Breast epithelium (tissue), 4 donors: Measurements from ENCODE around the gene SPEM2. TPM values are rescaled to one million over a fixed set of nuclear protein-coding genes. Genes with fewer than 3 reads are reported as not detected.

ENCODE experiments used
- DNase-seq, 2 donors: peaks; one replicate each; pipeline ENCODE4 v3.0.0-alpha.2; 2019; ENCODE audit warnings: low spot score in 2 of 2
- H3K27ac ChIP-seq, 2 donors: fragments of 200-600 bp; sonication (generic) in 1 of 2; one replicate each; pipeline ENCODE4 v1.5.1; 2016 to 2019; ENCODE audit warnings: mild to moderate bottlenecking in 1 of 2
- H3K27me3 ChIP-seq, 2 donors: fragments of 200-600 bp; sonication (generic) in 1 of 2; one replicate each; pipeline versions ENCODE4 v1.5.1 to v1.6.0; 2017 to 2019; ENCODE audit warnings: control low read depth in 1 of 2, mild to moderate bottlenecking in 1 of 2
- H3K36me3 ChIP-seq: fragments of 200-600 bp; one replicate; pipeline ENCODE4 v1.5.1; 2019
- H3K4me1 ChIP-seq, 2 donors: fragments of 200-600 bp; sonication (generic); one replicate each; pipeline ENCODE4 v1.5.1; 2016 to 2019; ENCODE audit warnings: control low read depth in 1 of 2
- H3K4me3 ChIP-seq, 3 donors: fragments of 200-600 bp; sonication (generic); 1 replicate in 2 of 3; 2 replicates in 1 of 3; pipeline ENCODE4 v1.5.1; 2016 to 2019; ENCODE audit warnings: mild to moderate bottlenecking in 3 of 3, moderate library complexity in 2 of 3
- H3K9me3 ChIP-seq, 2 donors: fragments of 200-600 bp; sonication (generic) in 1 of 2; one replicate each; pipeline ENCODE4 v1.5.1; 2016 to 2019; ENCODE audit warnings: control low read depth in 1 of 2
- POLR2A ChIP-seq: fragments of 450-650 bp; IDR thresholded peaks from one replicate; pipeline ENCODE4 v1.6.1; 2016; ENCODE audit warnings: antibody characterized with exemption, mild to moderate bottlenecking, moderate library complexity
- POLR2AphosphoS5 ChIP-seq, 3 donors: sonication (generic); formaldehyde crosslinking; IDR thresholded peaks; one replicate each; pipeline ENCODE4 v1.6.1; 2017; ENCODE audit warnings: antibody characterized with exemption in 3 of 3
- intact Hi-C: fragments of 100-400 bp; cut with DNase I; formaldehyde crosslinking; loops from one replicate; pipeline ENCODE4 v1.15.1; 2023; ENCODE audit warnings: low total_unique reads
- total RNA-seq, 3 donors: library from RNA; depleted of rRNA; stranded (reverse); fragments of >200 nt; gene quantifications; one replicate each; pipeline ENCODE4 v1.1.0, GENCODE V29; 2016
- TF ChIP-seq, protein P1 (sequence below), 3 donors: fragments of 450-650 bp; IDR thresholded peaks; one replicate each; pipeline ENCODE4 v1.5.1; 2016 to 2017; ENCODE audit warnings: antibody characterized with exemption in 3 of 3, mild to moderate bottlenecking in 3 of 3, moderate library complexity in 3 of 3

The SPEM2 gene
- not detected for total RNA-seq

- TF ChIP-seq POLR2A (no peak), POLR2AphosphoS5 (IDR thresholded peaks at IDR 0.05) (no peak)
- TF ChIP-seq, protein P1, sequence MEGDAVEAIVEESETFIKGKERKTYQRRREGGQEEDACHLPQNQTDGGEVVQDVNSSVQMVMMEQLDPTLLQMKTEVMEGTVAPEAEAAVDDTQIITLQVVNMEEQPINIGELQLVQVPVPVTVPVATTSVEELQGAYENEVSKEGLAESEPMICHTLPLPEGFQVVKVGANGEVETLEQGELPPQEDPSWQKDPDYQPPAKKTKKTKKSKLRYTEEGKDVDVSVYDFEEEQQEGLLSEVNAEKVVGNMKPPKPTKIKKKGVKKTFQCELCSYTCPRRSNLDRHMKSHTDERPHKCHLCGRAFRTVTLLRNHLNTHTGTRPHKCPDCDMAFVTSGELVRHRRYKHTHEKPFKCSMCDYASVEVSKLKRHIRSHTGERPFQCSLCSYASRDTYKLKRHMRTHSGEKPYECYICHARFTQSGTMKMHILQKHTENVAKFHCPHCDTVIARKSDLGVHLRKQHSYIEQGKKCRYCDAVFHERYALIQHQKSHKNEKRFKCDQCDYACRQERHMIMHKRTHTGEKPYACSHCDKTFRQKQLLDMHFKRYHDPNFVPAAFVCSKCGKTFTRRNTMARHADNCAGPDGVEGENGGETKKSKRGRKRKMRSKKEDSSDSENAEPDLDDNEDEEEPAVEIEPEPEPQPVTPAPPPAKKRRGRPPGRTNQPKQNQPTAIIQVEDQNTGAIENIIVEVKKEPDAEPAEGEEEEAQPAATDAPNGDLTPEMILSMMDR (IDR thresholded peaks at IDR 0.05), result no peak
- H3K27ac ChIP-seq, result no peak within 1 kb of the TSS
- H3K4me1 ChIP-seq, result no peaks in the 10 kb centered on the region
- intact Hi-C loops, result no loop called here
- H3K9me3 ChIP-seq, result no peaks in the 10 kb centered on the region
- H3K27me3 ChIP-seq, result no peaks in the 10 kb centered on the region
- no peaks in the 10 kb centered on the region for H3K36me3 ChIP-seq
- H3K4me3 ChIP-seq, result no peak within 1 kb of the TSS
- no peak for DNase-seq
Measured at GRCh38 chr17:7425316-7425715, at the start of gene SPEM2. Gene SPEM2, plus strand, starts transcription at chr17:7425616. Its CDS starts 73 bp downstream, at chr17:7425689.

- no peaks in the 10 kb centered on the region for H3K9me3 ChIP-seq
- TF ChIP-seq, protein P1 (IDR thresholded peaks at IDR 0.05), result no peak
- TF ChIP-seq POLR2AphosphoS5 (IDR thresholded peaks at IDR 0.05) (no peak), POLR2A (no peak)
- no peak overlapping the region for H3K27ac ChIP-seq
- peaks cover 0 to 4% of the 10 kb centered on the region in 2 donors for H3K4me1 ChIP-seq
- H3K4me3 ChIP-seq, result no peak overlapping the region
- no peak for DNase-seq
- intact Hi-C loops, result no loop called here
- H3K27me3 ChIP-seq, result no peaks in the 10 kb centered on the region
- H3K36me3 ChIP-seq, result no peaks in the 10 kb centered on the region
Measured at GRCh38 chr17:7379134-7379533, 46.3 kb upstream of the SPEM2 start.

DNA sequence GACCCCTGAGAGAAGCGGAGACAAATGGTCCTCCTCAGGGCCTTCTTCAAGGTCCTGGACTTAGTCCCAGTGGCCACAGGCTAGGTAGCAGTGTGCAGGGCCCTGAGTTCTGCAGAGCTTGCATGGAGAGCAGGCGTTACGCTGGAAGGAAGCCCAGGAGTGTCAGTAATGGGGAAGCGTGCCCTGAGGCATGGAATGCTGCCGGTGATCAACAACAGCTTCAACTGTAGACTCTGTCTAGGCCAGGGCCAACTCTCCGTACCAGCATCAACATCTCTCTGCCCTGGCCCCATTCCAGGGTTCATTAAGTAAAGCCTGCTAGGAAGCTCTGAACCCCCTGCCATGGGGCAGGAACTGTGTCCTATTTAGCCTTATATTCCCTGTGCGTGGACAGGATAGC is 45.1 kb upstream of the SPEM2 start:
- Histone ChIP-seq H3K27ac (peak overlapping the region; percentile 87 to 88), H3K36me3 (no peaks in the 10 kb centered on the region), H3K9me3 (no peaks in the 10 kb centered on the region), H3K4me3 (peak overlapping the region; percentile 50 to 82 (median 75)), H3K27me3 (no peaks in the 10 kb centered on the region), H3K4me1 (peaks cover 0 to 4% of the 10 kb centered on the region in 2 donors)
- DNase-seq, result peak; percentile 74 to 89
- intact Hi-C loops, result no loop called here
- TF ChIP-seq, protein P1 (IDR thresholded peaks at IDR 0.05), result no peak
- TF ChIP-seq POLR2A (no peak), POLR2AphosphoS5 (IDR thresholded peaks at IDR 0.05) (no peak)

DNA sequence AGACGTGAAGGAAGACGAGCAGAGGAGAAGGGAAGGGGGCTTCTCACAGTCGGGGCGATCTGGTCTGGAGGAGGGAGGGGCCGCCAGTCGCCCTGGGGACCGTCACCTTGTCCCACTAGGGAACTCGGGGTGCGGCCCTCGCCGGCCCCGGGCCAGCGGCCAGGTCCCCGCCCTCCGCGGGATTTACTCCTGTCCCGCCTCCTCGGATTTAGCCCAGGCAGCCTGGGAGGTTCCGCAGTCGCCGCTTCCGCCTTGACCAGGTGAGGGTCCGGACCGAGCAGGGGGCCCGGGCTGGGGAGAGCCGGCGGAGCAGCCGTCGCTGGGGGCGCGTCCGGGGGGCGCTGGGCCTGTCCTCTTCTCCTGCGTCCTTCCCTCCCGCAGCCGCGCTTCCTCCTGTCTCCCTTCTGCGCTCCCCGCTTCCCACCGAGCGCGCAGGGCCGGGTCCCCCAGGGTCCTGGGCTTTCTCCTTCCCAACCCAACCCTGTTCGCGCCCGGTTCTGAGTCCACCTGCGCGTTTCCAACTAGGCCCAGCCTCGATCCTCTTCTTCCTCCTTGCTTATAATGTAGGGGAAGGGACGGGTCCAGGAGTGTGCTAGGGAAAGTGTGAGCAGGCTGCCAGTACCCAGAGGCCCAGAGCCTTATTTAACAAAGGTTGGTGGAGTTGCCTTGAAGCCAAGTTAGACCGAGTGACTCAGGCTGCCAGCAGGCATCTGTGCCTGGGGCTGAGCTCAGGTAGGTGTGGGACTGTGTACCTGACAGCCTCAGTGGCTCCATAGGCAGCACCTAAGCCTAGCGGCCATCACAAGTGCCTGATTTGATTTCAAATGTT is 44.3 kb upstream of the SPEM2 start, which contains the start of gene TNK1:
Gene TNK1, plus strand, starts transcription at position 235 of the 829 bp plus-strand sequence. CDS start 1,838 bp downstream, outside the sequence.
- peak; percentile 69 to 84 for DNase-seq
- Histone ChIP-seq H3K9me3 (no peaks in the 10 kb centered on the region), H3K4me3 (peak within 1 kb of the TSS; percentile 50 to 82 (median 75)), H3K27ac (peak within 1 kb of the TSS; percentile 87 to 88), H3K36me3 (no peaks in the 10 kb centered on the region), H3K4me1 (peaks cover 0 to 4% of the 10 kb centered on the region in 2 donors), H3K27me3 (no peaks in the 10 kb centered on the region)
- intact Hi-C loops, result no loop called here
- TF ChIP-seq POLR2A, result peak; percentile 71
- peak in 1 of 3 donors; percentile 59 for TF ChIP-seq POLR2AphosphoS5 (IDR thresholded peaks at IDR 0.05)
- TF ChIP-seq, protein P1 (IDR thresholded peaks at IDR 0.05), result peak in 1 of 3 donors; percentile 11

DNA sequence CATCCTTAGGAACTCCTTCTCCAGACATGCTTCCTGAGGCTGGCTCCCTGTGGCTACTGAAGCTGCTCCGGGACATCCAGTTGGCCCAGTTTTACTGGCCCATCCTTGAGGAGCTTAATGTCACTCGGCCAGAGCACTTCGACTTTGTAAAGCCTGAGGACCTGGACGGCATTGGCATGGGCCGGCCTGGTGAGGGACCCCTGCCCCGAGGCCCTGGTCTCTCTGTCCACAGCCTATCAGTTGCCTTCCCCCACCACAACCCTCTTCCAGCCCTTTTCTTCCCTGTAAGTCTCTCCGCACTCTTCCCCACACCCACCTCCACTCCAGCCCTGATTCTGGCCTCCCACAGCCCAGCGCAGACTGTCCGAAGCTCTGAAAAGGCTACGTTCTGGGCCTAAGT is 42.5 kb upstream of the SPEM2 start:
- Histone ChIP-seq H3K36me3 (no peaks in the 10 kb centered on the region), H3K27ac (no peak overlapping the region), H3K4me3 (no peak overlapping the region), H3K4me1 (peaks cover 0 to 4% of the 10 kb centered on the region in 2 donors), H3K27me3 (no peaks in the 10 kb centered on the region), H3K9me3 (no peaks in the 10 kb centered on the region)
- no peak for DNase-seq
- intact Hi-C loops, result no loop called here
- TF ChIP-seq POLR2A, result no peak
- TF ChIP-seq POLR2AphosphoS5 (IDR thresholded peaks at IDR 0.05), result no peak
- TF ChIP-seq, protein P1 (IDR thresholded peaks at IDR 0.05), result no peak
